Measurements from ENCODE around the gene EOGT.

Gene EOGT

GRCh38 chr3:69008980-69009379, 4.5 kb downstream of the EOGT start:
- no peak for DNase-seq

GRCh38 chr3:69005791-69006482, 7.5 kb downstream of the EOGT start:
- DNase-seq, result no peak

DNA sequence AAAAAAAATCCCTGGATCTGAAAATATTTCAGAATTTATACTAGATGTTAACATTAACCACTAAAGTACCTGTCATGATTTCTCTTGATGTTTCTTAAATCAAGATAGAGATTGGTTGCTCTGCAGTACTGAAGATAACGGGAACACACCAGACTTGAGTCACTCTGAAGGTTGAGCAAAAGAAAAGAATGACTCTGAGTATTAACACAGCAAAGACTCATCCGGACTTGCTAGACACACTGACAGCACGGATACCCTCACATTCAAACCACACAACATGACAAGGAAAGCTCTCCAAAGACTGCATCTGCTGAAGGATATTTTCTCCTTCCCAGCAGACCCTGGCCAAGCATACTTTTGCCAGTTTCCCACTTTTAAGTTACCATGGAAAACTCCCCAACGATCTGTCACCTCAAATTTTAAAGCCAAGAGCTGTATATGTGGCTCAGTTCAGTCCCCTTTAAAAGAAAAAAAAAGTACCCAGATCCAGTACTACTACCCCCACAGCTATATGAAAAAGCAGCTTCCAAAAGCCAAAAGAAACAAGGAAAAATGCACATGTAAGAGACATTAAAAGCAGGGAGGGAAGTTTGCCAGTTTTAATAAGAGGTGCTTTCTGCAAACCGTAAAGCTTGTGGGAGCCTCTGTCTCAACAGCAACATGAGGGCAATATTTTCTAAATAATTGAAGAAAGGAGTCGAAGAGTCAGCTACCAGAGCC, 8.3 kb downstream of the EOGT start:
- DNase-seq, result no peak

- no peak for DNase-seq
Measured at GRCh38 chr3:69004138-69004537, 9.3 kb downstream of the EOGT start.

DNA sequence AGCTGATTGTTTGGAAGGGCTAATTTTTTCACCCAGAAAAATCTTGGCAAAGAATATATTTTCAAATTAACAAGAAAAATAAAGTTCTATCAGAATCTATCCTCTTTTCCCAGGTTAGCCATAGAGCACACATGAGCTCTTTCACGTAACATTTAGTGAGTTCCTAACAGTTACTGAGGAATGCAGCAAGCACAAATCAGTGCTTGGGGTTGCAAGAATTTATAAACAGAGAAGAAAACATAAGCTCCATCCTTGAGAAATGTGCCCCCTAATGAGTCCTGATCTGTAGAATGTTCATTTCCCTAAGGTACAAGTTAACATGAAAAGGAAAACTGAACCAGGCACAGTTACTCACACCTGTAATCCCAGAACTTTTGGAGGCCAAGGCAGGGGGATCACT, 13.9 kb downstream of the EOGT start:
- DNase-seq, result no peak

- no peak for DNase-seq
Measured at GRCh38 chr3:68999158-68999557, 14.3 kb downstream of the EOGT start.

DNA sequence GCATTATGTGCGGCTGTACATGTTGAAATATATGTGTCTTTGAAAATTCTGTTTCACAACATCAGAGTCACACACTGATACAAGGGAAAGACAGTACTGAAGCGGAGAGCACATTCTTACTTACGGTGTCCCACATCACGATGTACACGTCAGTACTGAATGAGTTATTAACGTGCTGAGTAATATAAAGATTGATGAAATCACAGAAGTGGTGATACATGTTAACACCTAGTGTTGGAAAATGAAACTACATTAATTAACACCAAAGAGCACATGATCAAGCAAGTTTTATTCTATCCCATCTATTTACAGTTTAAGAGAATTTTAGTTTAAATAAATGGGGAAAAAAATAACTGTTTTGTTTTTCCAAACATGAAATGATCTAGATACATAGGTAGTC, 15.6 kb downstream of the EOGT start:
- no peak for DNase-seq

DNA sequence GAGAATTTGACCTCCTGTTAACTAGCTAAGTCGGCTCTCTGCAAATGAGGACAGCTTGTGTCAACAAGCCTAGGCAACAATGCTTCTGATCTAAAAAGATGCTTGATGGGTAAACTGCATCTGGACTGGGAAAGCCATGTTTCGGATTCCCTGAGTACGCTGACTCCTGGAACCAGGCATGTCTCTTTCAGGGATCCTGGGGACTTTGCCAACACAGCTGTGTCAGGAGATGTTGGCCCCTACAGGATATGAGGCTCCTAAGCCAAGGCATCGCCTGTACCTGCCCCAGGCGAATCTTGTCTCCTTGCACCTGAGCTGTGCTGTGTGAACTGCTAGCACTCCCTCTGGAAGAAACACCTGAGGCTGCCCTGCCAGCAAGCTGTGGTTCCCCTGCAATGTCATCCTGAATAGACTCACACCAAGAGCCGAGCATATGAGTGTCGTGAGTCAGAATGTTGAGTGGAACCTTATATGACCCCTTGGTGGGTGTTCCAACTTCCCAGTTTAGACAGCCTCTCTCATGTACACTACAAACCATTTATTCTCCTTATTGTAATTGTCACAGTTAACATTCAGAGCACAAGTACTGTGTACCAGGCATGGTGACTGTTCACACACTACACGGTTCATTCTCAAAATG, 17.0 kb downstream of the EOGT start:
- DNase-seq, result no peak

DNA sequence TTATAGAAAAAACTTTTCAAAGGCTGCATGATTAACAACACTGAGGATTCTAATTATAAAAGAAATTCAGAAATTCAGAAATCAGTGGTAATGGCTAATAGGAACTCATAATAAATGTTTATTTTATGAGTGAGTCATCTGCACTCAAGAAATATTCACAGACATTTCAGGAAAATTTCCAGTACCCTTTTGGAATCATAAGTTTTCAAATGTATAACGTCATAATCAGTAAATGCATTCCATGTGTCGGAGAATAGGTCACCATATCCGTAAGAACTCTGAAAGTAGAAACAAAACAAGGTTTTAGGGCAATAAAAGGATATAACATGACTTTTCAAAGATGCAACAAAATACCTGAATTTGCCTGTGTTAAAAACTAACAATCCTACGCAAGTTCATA, 24.7 kb downstream of the EOGT start:
- no peak for DNase-seq

DNA sequence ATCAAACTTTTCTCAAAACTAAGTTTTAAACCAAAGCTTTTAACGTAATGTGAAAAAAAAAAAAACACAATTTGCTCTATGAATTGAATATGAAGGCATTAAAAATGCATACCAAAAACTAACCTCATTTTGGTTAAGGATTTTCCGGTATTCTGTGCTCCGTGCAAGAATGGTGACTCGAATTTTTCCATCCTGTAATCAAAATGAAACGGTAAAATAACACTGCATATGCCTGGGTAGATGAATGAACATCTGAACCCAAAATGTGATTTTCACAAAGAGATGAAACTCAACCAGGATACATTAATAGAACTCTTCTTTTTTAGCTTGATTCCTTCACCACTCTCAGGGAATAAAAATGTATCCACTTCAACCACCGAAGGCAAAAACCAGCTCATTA, 26.2 kb downstream of the EOGT start:
- DNase-seq, result no peak

- no peak for DNase-seq
Measured at GRCh38 chr3:68986496-68987208, 26.8 kb downstream of the EOGT start.

DNA sequence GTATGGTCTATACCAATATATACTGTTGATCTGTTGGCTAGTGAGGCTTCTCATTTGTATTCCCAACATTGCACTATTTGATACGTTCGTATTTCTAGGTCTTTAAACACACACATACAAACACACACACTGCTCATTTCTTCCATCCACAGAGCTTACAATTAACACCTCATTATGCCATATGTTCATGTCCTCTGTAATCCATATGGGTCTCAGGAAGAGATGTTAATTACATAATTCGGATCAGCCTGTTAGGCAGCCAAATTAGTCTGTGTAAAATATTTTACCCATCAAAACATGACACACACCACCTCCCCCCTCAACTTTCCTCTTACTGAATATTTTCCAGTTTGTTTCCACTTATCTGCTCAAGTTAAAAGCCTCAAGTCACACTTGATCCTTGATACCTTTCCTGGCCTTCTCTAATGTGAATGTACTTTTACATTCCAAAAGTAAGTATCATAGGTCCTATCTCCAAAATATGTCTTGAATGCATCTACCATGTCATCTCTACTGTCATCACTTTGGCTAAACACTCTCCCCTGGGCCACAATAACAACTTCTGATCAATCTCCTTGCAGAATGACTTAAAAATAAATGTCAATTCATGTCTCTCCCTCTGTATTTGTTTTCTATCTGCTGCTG, 28.2 kb downstream of the EOGT start:
- DNase-seq, result no peak

DNA sequence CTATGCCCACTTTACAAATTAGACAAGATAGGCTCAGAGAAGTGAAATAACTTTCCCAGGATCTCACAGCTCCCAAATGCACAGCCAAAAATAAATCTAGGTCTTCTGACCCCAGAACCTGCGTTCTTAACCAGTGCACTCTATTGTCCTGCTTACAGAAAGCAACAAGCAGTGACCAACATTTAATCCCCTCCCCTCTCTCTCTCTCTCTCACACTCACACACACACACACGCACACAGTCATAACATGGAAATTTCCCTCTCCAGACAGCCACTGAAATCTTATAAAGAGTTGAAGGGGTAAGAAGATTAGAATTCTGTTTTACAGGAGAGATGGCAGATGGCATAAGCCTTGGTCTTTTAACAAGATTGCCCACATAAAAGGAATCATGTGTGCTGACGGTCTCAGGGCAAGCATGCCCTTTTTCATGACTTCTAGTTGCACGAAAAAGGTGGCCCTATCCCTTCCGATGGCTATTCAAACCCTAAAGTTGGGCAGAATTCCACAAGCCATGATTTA, 29.4 kb downstream of the EOGT start:
- no peak for DNase-seq

GRCh38 chr3:68977486-68978167, 35.9 kb downstream of the EOGT start:
- no peak for DNase-seq

GRCh38 chr3:68974711-68975110, 38.8 kb downstream of the EOGT start:
- DNase-seq, result no peak

GRCh38 chr3:68973639-68974038, 39.8 kb downstream of the EOGT start:
- no peak for DNase-seq

GRCh38 chr3:68972358-68972979, 41.0 kb downstream of the EOGT start:
- no peak for DNase-seq

- DNase-seq, result no peak
Measured at GRCh38 chr3:68964694-68965093, 48.8 kb downstream of the EOGT start.

- DNase-seq, result no peak
Measured at GRCh38 chr3:68963891-68964290, 49.6 kb downstream of the EOGT start.

DNA sequence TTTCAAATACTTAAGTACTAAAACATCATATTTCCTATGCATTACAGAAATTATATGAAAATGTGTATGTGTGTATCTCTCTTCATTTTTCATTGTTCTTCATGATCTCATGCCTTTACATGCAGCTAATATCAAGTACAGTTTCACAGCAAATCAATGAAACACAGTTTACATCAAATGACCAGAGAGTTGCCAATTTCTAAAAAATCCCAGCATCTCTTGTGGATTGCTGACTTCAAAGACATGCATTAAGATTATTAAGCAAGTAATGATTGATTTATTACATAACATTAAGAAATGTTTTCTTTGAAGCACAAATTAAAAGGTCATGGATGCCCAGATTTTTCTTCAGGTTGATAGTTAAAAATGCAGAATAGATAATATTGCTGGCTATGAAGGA, 50.1 kb downstream of the EOGT start:
- no peak for DNase-seq

- no peak for DNase-seq
Measured at GRCh38 chr3:68958932-68959331, 54.6 kb downstream of the EOGT start.

DNA sequence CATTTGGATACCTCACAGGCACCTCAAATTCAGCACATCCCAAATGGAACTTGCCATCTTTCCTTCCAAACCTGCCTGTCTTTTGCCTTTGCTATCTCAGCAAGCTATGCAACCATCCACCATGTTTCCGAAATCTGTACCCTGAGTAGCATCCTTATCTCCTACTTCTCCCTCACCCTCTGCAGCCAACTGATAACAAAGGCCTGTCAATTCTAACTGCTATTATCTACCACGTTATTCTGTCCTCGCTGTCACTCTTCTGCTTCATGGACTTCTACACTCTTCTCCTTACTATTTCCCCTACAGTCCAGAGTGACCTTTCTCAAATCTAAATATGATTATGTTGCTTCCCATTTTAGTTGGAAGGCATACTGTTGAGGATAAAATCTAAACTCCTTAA, 55.6 kb downstream of the EOGT start:
- DNase-seq, result no peak
